GM18526 (cell line): Measurements from ENCODE around the gene ANKRD49.
A peak's percentile ranks its signal among the peaks of the same experiment; 100 is the strongest.

ENCODE experiments used
- POLR2A ChIP-seq: IDR thresholded peaks from 3 replicates; pipeline ENCODE4 v1.6.1; 2011; ENCODE audit not compliant: insufficient read length; ENCODE audit errors: extremely low read depth

ANKRD49 gene

DNA sequence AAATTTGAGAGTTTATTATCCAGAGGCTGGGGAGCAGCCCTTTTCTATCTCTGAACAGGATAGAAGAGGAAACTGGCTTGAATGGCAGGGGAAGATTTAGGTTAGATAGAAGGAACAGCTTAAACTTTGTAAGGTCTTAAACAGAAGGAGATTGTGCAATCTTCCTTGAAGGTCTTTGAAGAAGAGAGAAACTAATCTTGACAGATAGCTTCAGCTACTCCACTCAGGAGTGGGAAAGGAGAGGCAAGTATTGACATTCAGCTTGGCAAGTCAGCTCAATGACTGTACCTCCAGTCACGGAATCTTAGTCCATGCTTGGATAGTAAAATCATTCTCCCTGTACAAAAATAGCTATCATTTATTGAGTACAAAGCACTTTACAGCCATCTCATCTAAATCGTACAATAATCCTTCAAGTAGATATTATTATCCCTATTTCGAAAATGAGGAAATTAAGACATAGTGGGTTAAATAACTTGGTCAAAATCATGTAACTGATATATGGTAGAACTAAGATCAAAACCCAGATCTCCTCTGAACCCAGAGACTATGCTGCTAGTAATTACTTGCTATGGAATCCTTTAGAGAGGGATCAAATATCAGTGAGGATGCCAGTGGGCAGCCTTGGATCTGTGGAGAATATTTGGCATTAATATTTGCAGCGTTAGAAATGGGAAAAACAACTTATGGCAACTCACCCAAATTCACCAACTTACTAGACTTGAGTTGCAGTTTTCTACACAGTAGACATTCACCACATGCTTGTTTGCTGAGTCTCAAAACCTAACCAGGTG, 33.1 kb downstream of the ANKRD49 start:
- TF ChIP-seq POLR2A, result no peak

DNA sequence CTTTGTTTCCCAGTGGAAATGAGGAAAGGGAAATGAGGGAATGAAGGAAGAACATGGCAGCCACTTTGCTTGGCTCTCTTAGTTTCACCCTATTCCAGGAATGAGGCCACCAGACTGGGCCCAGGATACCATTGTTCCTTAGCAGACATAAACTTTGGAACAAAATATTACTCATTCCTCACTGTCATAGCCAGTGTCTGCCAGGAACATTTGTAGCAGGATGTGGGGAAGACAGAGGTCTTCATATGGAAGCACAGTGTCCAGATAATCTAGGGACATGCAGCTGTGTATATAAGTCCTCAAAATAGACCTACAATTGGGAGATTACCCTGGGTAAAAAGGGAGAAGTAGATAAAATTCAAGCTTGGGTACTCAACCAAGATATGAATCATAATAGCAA, 34.8 kb downstream of the ANKRD49 start:
- TF ChIP-seq POLR2A, result no peak

DNA sequence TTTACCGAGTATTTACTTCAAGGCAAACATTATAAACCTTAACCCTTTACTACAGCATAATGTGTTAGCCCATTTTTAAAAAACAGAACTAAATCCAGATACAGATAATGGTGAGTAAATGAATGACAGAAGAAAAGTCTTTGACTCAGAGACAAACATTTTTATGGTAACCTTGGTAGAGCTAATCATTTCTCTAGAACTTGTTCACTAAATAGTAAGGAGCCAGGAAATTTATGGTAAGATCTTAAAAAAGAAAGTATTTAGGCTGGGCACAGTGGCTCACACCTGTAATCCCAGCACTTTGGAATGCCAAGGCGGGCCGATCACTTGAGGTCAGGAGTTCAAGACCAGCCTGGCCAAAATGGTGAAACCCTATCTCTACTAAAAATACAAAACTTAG, 38.4 kb downstream of the ANKRD49 start:
- TF ChIP-seq POLR2A, result no peak

DNA sequence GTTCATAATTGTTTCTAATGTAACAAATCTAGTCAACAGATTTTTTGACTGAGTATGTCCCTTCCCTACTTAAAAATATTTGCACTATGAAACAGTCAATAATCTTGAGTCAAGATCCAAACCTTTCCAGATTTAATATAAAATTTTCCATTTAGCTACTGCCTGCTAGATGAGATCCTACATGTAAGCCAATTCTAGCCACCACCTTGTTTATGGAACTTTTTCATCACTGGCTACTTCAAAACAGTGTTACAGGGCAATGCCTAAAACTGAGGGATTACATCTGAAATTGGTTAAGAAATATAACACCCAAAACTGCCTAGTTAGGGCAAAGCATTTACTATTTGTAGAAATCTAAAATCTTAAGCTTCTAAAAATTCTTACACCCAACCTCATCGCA, 39.4 kb downstream of the ANKRD49 start:
- TF ChIP-seq POLR2A, result no peak

DNA sequence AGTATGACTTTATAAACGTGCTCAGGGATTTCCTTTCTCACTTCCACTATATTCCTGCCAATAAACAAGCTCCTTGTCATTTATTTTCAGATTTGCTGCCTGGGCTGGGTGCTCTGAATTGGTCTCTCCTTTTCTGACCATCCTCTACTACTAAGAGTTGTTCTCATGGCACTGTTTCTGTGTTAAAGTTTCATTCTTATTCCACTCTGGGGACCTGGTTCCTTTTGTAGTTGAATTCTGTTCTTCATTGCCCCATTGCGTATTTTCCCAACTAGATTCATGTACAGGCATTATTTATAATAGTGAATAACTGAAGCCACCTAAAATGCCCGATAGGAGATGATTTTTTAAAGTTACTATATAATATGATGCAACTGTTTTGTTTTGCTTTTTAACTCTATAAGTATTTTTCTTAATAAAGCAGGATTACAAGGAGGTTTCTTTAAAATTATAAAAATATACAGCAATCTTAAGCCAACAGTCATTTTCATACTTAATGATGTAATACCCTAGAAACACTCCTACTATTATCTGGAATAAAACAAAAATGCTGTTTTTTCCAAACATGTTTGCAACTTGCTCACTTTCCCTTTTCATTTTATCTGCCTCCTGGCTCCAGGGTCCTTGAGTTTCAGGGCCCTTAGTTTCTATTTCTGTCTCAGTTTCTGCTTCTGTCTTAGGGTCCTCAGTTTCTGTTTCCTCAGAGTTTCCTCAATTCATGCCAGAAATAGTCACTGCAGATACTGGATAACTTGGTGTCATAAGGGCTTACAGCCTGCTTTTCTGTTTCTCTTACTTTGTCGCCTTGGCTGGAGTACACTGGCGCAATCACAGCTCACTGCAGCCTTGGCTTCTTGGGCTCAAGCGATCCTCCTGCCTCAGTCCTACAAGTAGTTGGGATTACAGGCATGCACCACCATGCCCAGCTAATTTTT, 40.2 kb downstream of the ANKRD49 start:
- TF ChIP-seq POLR2A, result no peak

DNA sequence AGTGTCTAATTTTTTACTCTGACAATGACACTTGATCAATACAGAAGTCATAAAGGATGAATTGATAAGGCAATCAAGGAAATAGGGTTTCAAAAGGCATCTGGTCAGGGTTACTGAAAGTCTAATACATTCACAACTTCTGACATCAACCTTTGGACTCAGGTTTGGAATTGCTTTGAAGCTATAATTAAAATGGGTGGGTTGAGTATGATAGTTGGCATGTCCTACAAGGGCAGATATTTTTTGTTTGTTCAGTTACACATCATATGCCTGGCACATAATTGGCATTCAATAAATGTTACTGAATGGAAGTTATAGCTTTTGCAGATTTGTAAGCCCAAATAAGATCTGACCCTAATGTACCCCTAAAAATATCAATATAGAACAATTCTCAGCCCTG, 42.6 kb downstream of the ANKRD49 start:
- TF ChIP-seq POLR2A, result no peak

DNA sequence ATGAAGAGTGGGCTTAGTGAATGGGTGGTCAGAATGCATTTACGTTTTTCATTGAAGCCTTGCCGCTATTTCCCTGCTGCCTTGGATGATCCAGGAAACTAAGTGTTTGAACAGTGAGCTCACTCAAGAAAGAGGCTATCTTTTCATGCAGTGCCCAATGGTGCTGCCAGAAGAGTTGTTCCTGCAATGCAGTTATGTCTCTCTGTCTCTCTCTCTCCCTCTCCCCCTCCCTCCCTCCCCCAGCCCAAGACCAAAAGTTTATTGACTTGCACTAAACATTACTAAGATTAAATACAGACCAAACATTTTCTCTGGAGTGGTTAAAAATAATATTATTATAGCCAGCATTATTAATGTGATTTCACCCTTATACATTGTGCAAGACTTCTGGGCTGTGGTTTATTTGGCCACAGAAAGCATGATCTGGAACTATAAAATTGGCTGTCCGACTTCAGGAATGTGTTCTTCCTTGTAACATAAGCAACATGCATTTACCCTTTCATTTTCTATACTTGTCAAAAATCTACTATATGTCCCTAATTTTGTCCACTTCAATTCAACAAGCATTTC, 43.3 kb downstream of the ANKRD49 start:
- TF ChIP-seq POLR2A, result no peak

DNA sequence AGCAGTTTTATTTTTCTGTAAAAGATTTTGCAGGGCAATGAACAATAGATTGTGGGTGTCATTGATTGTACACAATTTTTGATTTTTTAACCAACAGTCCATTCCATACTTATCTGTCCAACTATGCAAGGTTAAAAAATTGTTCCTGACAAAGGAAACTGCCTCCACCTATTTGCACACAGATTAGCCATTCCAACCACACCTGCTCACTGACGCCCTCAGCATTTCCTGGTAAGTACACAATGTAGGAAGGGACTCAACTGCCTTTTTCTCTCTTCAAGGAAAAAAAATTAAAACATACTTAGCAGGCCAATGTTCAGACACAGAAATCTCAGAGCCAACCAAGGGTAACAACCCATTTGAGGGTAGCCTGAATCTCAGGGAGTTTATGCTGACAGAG, 45.6 kb downstream of the ANKRD49 start:
- no peak for TF ChIP-seq POLR2A

DNA sequence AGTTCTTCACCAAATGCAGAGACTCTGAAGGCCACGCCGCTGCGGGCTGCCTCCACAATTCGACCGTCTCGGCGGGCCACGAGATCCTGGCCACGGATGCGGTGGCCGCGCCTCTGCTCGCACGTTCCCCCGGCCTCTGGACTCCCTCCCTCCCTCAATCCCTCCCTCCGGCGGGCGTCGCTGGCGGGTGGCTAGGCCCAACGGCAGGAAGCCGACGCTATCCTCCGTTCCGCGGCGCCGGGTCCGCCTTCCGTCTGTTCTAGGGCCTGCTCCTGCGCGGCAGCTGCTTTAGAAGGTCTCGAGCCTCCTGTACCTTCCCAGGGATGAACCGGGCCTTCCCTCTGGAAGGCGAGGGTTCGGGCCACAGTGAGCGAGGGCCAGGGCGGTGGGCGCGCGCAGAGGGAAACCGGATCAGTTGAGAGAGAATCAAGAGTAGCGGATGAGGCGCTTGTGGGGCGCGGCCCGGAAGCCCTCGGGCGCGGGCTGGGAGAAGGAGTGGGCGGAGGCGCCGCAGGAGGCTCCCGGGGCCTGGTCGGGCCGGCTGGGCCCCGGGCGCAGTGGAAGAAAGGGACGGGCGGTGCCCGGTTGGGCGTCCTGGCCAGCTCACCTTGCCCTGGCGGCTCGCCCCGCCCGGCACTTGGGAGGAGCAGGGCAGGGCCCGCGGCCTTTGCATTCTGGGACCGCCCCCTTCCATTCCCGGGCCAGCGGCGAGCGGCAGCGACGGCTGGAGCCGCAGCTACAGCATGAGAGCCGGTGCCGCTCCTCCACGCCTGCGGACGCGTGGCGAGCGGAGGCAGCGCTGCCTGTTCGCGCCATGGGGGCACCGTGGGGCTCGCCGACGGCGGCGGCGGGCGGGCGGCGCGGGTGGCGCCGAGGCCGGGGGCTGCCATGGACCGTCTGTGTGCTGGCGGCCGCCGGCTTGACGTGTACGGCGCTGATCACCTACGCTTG, 50.2 kb downstream of the ANKRD49 start, which contains the start of gene FUT4:
FUT4 (plus strand) TSS at position 227 of the 951 bp plus-strand sequence; CDS start at position 440, 213 bp downstream.
- peak; percentile 66 for TF ChIP-seq POLR2A

DNA sequence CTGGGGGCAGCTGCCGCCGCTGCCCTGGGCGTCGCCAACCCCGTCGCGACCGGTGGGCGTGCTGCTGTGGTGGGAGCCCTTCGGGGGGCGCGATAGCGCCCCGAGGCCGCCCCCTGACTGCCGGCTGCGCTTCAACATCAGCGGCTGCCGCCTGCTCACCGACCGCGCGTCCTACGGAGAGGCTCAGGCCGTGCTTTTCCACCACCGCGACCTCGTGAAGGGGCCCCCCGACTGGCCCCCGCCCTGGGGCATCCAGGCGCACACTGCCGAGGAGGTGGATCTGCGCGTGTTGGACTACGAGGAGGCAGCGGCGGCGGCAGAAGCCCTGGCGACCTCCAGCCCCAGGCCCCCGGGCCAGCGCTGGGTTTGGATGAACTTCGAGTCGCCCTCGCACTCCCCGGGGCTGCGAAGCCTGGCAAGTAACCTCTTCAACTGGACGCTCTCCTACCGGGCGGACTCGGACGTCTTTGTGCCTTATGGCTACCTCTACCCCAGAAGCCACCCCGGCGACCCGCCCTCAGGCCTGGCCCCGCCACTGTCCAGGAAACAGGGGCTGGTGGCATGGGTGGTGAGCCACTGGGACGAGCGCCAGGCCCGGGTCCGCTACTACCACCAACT, 51.0 kb downstream of the ANKRD49 start:
- TF ChIP-seq POLR2A, result no peak

DNA sequence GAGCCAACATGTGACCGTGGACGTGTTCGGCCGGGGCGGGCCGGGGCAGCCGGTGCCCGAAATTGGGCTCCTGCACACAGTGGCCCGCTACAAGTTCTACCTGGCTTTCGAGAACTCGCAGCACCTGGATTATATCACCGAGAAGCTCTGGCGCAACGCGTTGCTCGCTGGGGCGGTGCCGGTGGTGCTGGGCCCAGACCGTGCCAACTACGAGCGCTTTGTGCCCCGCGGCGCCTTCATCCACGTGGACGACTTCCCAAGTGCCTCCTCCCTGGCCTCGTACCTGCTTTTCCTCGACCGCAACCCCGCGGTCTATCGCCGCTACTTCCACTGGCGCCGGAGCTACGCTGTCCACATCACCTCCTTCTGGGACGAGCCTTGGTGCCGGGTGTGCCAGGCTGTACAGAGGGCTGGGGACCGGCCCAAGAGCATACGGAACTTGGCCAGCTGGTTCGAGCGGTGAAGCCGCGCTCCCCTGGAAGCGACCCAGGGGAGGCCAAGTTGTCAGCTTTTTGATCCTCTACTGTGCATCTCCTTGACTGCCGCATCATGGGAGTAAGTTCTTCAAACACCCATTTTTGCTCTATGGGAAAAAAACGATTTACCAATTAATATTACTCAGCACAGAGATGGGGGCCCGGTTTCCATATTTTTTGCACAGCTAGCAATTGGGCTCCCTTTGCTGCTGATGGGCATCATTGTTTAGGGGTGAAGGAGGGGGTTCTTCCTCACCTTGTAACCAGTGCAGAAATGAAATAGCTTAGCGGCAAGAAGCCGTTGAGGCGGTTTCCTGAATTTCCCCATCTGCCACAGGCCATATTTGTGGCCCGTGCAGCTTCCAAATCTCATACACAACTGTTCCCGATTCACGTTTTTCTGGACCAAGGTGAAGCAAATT, 51.7 kb downstream of the ANKRD49 start:
- TF ChIP-seq POLR2A, result no peak

DNA sequence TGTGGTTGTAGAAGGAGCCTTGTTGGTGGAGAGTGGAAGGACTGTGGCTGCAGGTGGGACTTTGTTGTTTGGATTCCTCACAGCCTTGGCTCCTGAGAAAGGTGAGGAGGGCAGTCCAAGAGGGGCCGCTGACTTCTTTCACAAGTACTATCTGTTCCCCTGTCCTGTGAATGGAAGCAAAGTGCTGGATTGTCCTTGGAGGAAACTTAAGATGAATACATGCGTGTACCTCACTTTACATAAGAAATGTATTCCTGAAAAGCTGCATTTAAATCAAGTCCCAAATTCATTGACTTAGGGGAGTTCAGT, 52.3 kb downstream of the ANKRD49 start:
- no peak for TF ChIP-seq POLR2A

DNA sequence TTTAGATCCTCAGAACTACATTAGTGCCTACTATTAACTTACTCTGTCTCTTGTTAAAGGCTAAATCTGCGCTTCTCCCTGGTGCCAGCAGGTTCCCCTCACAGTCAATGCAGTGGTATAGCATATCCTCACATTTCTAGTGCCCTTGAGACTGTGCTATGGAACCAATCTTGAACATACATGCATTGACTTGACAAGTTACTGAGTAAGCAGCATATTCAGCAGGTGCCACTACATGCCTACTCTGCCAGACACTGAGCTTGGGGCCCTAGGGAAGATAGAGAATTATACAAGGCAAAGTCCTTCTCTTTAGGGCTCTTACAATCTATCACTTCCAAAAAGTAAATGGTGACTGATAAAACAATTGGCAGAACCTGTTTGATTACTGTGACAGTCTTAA, 53.1 kb downstream of the ANKRD49 start:
- no peak for TF ChIP-seq POLR2A

DNA sequence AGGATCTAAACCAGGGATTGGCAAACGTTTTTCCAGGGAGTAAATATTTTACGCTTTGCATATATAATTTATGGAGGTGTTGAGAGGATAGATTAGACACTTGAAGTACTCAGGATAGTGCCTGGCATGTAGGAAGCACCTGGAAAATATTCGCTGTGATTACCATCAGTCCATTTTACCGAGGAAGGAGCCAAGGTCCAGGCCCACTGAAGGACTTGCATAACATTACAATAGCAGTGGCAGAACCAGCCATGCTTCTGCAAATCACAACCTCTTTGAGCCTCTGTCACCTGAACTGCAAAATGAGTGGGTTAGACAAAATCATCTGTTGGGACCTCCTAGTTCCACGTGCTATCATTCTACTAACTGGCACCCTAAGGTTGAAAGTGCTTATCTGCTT, 55.4 kb downstream of the ANKRD49 start:
- TF ChIP-seq POLR2A, result no peak
